Measurements from ENCODE around the gene BACH2. TPM values are rescaled to one million over a fixed set of nuclear protein-coding genes. Genes with fewer than 3 reads are reported as not detected.

The BACH2 gene
- total and polyA plus RNA-seq, 2 experiments from 2014 or later: under 0.01 TPM; not detected in 1

DNA sequence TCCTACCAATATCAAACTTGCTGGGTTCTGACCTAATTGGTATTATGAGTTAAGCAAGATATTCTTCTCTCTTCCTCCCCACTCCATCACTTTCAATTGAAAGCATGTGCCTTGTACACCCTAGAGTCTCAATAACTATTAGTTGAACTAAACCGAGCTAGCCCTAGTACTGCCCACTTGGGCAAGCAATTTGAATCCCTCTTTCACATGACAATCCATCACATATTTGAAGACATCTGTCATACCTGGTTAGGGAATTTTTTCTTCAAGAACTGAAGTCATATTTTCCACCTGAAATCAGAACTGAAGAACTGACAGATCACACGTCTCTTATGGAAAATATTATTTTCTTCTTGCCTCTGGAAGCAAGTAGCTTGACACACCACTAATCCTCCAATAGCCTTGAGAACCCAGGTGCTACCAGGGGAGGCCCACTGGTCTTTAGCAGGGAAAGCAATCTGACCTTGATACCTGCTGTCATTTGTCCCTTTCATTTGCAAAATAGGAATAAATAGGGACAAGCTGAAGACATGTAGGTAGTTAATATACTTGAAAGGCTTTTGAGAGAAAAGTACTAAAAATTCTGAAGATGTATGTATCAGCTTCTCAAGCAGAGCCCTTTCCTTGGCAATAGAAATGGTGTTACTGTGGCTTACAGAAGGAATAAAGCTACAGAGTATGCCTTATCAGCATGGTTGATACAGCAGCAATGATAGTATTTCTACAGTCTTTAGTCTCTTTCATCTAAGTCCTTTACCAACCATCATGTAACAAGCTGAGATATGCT is 331.0 kb downstream of the BACH2 start:
- no peak overlapping the region for H3K4me2 ChIP-seq (ENCODE audit: unreplicated experiment)
- DNase-seq: no peak
- H4K20me1 ChIP-seq (ENCODE audit: insufficient read depth): no peaks in the 10 kb centered on the region
- peaks cover 35% of the 10 kb centered on the region for H3K27me3 ChIP-seq (replicated peaks; ENCODE audit: insufficient read depth)
- no peaks in the 10 kb centered on the region for H3K9me2 ChIP-seq (ENCODE audit: insufficient read depth)
- H3K9ac ChIP-seq: no peak overlapping the region
- H3K36me3 ChIP-seq (ENCODE audit: low read depth): no peaks in the 10 kb centered on the region
- no peak overlapping the region for H3K4me3 ChIP-seq
- H3K27ac ChIP-seq: no peak overlapping the region
- no peaks in the 10 kb centered on the region for H3F3A ChIP-seq (ENCODE audit: insufficient read depth)
- WGBS, 2 experiments (ENCODE audit: low coverage in 1 of 2, low lambda C conversion rate in 2 of 2, missing lambda C conversion rate in 2 of 2): 84 to 85% methylated on average over 2 of the region's 2 CpGs
- H3K79me2 ChIP-seq (ENCODE audit: insufficient read depth): no peaks in the 10 kb centered on the region
- TF ChIP-seq EZH2phosphoT487 (IDR thresholded peaks at IDR 0.05; ENCODE audit: insufficient read depth, low read depth) (no peak), EZH2 (IDR thresholded peaks at IDR 0.05; ENCODE audit: insufficient read depth, poor library complexity, severe bottlenecking) (no peak)
- H3K4me1 ChIP-seq (ENCODE audit: insufficient read depth): no peaks in the 10 kb centered on the region
- in situ Hi-C loops (cut with MboI): no loop called here
- no peaks in the 10 kb centered on the region for H3K9me3 ChIP-seq (ENCODE audit: low read depth)
- H2AFZ ChIP-seq: no peak overlapping the region

DNA sequence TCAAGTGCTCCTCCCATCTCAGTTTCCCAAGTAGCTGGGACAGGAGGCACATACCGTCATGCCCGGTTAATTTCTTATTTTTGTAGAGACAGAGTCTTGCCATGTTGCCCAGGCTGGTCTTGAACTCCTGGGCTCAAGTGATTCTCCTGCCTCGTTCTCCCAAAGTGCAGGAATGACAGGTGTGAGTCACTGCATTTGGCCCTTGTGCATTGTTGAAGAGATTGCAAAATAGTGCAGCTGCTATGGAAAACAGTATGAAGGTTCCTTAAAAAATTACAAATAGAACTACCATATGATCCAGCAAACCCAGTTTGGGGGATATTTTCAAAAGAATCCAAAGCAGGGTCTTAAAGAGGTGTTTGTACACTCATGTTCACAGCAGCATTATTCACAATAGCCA is 333.3 kb downstream of the BACH2 start:
- TF ChIP-seq EZH2 (IDR thresholded peaks at IDR 0.05; ENCODE audit: insufficient read depth, poor library complexity, severe bottlenecking) (no peak), EZH2phosphoT487 (IDR thresholded peaks at IDR 0.05; ENCODE audit: insufficient read depth, low read depth) (no peak)
- Histone ChIP-seq H4K20me1 (ENCODE audit: insufficient read depth) (no peaks in the 10 kb centered on the region), H3K9me3 (ENCODE audit: low read depth) (no peaks in the 10 kb centered on the region), H3K4me2 (ENCODE audit: unreplicated experiment) (no peak overlapping the region), H3K36me3 (ENCODE audit: low read depth) (no peaks in the 10 kb centered on the region), H3K79me2 (ENCODE audit: insufficient read depth) (no peaks in the 10 kb centered on the region), H3K27ac (no peak overlapping the region), H3F3A (ENCODE audit: insufficient read depth) (no peaks in the 10 kb centered on the region), H2AFZ (no peak overlapping the region), H3K4me1 (ENCODE audit: insufficient read depth) (no peaks in the 10 kb centered on the region), H3K9ac (no peak overlapping the region), H3K4me3 (no peak overlapping the region), H3K9me2 (ENCODE audit: insufficient read depth) (no peaks in the 10 kb centered on the region), H3K27me3 (replicated peaks; ENCODE audit: insufficient read depth) (peaks cover 31% of the 10 kb centered on the region)
- in situ Hi-C loops (cut with MboI): no loop called here
- 63 to 69% methylated on average over 3 of the region's 3 CpGs for WGBS, 2 experiments (ENCODE audit: low coverage in 1 of 2, low lambda C conversion rate in 2 of 2, missing lambda C conversion rate in 2 of 2)
- DNase-seq: peak; percentile 26

DNA sequence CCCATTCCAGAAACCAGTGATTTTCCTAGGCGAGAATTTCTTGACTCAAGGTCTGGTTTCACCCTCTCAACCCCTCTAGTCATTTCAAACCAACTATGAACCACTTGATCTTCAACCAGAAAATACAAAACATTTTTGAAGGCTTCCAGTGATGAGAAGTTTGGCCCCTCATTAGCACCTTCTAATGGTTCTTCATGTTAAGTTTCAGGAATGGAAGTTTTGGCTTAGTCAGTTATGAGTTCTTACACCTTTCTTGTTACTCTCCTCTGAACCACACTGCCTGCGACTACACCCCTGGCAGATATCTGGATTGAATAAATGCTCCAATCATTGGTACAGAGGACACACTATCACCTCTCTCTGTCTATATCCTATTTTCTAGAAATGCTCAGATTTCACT is 335.2 kb downstream of the BACH2 start:
- Histone ChIP-seq H2AFZ (no peak overlapping the region), H4K20me1 (ENCODE audit: insufficient read depth) (no peaks in the 10 kb centered on the region), H3K9me3 (ENCODE audit: low read depth) (no peaks in the 10 kb centered on the region), H3K9ac (no peak overlapping the region), H3K27me3 (replicated peaks; ENCODE audit: insufficient read depth) (peaks cover 31% of the 10 kb centered on the region), H3K4me3 (no peak overlapping the region), H3K4me1 (ENCODE audit: insufficient read depth) (no peaks in the 10 kb centered on the region), H3K36me3 (ENCODE audit: low read depth) (no peaks in the 10 kb centered on the region), H3K27ac (no peak overlapping the region), H3F3A (ENCODE audit: insufficient read depth) (no peaks in the 10 kb centered on the region), H3K79me2 (ENCODE audit: insufficient read depth) (no peaks in the 10 kb centered on the region), H3K4me2 (ENCODE audit: unreplicated experiment) (no peak overlapping the region), H3K9me2 (ENCODE audit: insufficient read depth) (no peaks in the 10 kb centered on the region)
- DNase-seq: no peak
- WGBS, 2 experiments (ENCODE audit: low coverage in 1 of 2, low lambda C conversion rate in 2 of 2, missing lambda C conversion rate in 2 of 2): 81 to 83% methylated on average over 2 of the region's 2 CpGs
- TF ChIP-seq EZH2 (IDR thresholded peaks at IDR 0.05; ENCODE audit: insufficient read depth, poor library complexity, severe bottlenecking) (no peak), EZH2phosphoT487 (IDR thresholded peaks at IDR 0.05; ENCODE audit: insufficient read depth, low read depth) (no peak)
- in situ Hi-C loops (cut with MboI): no loop called here

DNA sequence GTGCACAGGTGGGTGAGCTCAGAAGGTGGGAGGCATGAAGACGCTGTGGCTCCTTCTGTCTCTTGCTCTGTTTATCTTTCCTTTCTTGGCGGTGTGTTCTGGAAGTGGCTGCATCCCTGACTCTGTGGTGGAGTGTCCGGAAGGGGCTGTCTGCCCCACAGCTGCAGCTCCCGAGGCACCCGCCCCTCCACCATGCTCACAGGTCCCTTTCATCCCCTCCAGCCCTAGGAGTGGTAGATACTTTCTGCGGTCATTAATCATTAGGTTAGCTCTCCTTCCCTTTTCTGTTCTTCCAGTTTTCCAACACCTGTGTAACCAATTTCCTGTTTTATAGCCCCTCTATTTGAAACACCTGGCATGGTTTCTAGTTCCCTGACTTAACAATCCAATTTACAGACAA is 336.8 kb downstream of the BACH2 start:
- H4K20me1 ChIP-seq (ENCODE audit: insufficient read depth): no peaks in the 10 kb centered on the region
- no peak overlapping the region for H2AFZ ChIP-seq
- no peaks in the 10 kb centered on the region for H3K4me1 ChIP-seq (ENCODE audit: insufficient read depth)
- H3K4me2 ChIP-seq (ENCODE audit: unreplicated experiment): no peak overlapping the region
- H3K79me2 ChIP-seq (ENCODE audit: insufficient read depth): no peaks in the 10 kb centered on the region
- H3K27me3 ChIP-seq (replicated peaks; ENCODE audit: insufficient read depth): peaks cover 43% of the 10 kb centered on the region
- no peaks in the 10 kb centered on the region for H3K36me3 ChIP-seq (ENCODE audit: low read depth)
- WGBS, 2 experiments (ENCODE audit: low coverage in 1 of 2, low lambda C conversion rate in 2 of 2, missing lambda C conversion rate in 2 of 2): 64 to 68% methylated on average over 6 of the region's 6 CpGs
- H3K27ac ChIP-seq: no peak overlapping the region
- H3K9me2 ChIP-seq (ENCODE audit: insufficient read depth): no peaks in the 10 kb centered on the region
- H3K9ac ChIP-seq: no peak overlapping the region
- H3F3A ChIP-seq (ENCODE audit: insufficient read depth): no peaks in the 10 kb centered on the region
- no peak for DNase-seq
- H3K9me3 ChIP-seq (ENCODE audit: low read depth): no peaks in the 10 kb centered on the region
- TF ChIP-seq EZH2phosphoT487 (IDR thresholded peaks at IDR 0.05; ENCODE audit: insufficient read depth, low read depth): no peak
- no peak for TF ChIP-seq EZH2 (IDR thresholded peaks at IDR 0.05; ENCODE audit: insufficient read depth, poor library complexity, severe bottlenecking)
- H3K4me3 ChIP-seq: no peak overlapping the region
- in situ Hi-C loops (cut with MboI): no loop called here

Data from GM23248 (cell line).